MCF 10A (cell line): ENCODE results near the gene LSMEM2. TPM values are rescaled to one million over a fixed set of nuclear protein-coding genes. Genes with fewer than 3 reads are reported as not detected.

Source experiments
- BruUV-seq: library from RNA; stranded (reverse); fragments of 400-500 nt; replicated peaks from 2 replicates; lab custom pipeline; 2021; lab: Mats Ljungman, UMichigan
- CTCF ChIA-PET: fragments of 300-600 bp; sonication (Branson Sonifier 250); formaldehyde crosslinking; extraction: SDS; loops from one replicate; lab custom pipeline; 2021; ENCODE audit warnings: antibody characterized with exemption, inconsistent platforms; lab: Yijun Ruan, JAX
- POLR2A ChIA-PET: fragments of 300-600, 350-650 bp; sonication (Branson Sonifier 250); formaldehyde crosslinking; extraction: SDS; loops from one replicate; lab custom pipeline; 2020; ENCODE audit warnings: antibody characterized with exemption, inconsistent platforms; lab: Yijun Ruan, JAX
- DNase-seq: peaks from one replicate; pipeline ENCODE4 v3.0.0-alpha.2; 2018; ENCODE audit not compliant: unreplicated experiment
- H3K27ac Mint-ChIP-seq: one replicate; pipeline ENCODE4 v1.8.0; 2022; ENCODE audit warnings: mild to moderate bottlenecking, low read depth, mixed read lengths; ENCODE audit not compliant: unreplicated experiment
- H3K27me3 Mint-ChIP-seq: one replicate; pipeline ENCODE4 v1.8.0; 2022; ENCODE audit warnings: mixed read lengths; ENCODE audit not compliant: insufficient read depth, unreplicated experiment
- H3K36me3 Mint-ChIP-seq: one replicate; pipeline ENCODE4 v1.8.0; 2022; ENCODE audit warnings: mild to moderate bottlenecking, moderate library complexity, mixed read lengths; ENCODE audit not compliant: insufficient read depth, unreplicated experiment
- H3K4me1 Mint-ChIP-seq: one replicate; pipeline ENCODE4 v1.8.0; 2022; ENCODE audit warnings: mixed read lengths; ENCODE audit not compliant: insufficient read depth, unreplicated experiment
- H3K4me3 Mint-ChIP-seq: one replicate; pipeline ENCODE4 v1.8.0; 2022; ENCODE audit warnings: mild to moderate bottlenecking, moderate library complexity, mixed read lengths; ENCODE audit not compliant: unreplicated experiment
- H3K9me3 Mint-ChIP-seq: one replicate; pipeline ENCODE4 v1.8.0; 2022; ENCODE audit warnings: mixed read lengths; ENCODE audit not compliant: unreplicated experiment
- CTCF ChIP-seq: fragments of 200-600 bp; IDR thresholded peaks from one replicate; pipeline ENCODE4 v1.8.0; 2022; ENCODE audit warnings: antibody characterized with exemption, mild to moderate bottlenecking; ENCODE audit not compliant: unreplicated experiment
- intact Hi-C: fragments of 100-400 bp; cut with micrococcal nuclease; formaldehyde crosslinking; loops from 2 replicates; pipeline ENCODE4 v1.14.1; 2022
- total RNA-seq: library from RNA; stranded (reverse); gene quantifications from 2 replicates; pipeline ENCODE4 v1.2.3, GENCODE V29; 2022

Gene LSMEM2
- total RNA-seq, 1 experiment from 2014 or later, result not detected

DNA sequence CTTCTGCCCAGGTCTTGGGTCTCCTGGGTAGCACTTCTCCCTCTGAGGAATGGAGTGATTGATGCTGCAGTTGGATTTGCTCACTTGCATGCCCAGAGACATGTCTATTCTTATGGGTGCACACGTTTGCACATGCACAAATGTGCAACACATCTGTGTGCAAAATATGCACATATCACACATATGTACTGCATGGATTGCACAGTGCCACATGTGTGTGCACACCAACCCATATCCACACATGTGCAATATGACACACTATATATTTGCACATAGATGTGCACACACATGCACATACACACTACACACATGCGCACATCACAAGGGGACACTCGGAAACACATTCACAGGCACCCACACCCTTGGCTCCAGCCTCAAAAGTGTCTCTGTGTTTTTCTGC, 10.6 kb upstream of the LSMEM2 start:
- POLR2A ChIA-PET, result no interaction called here

GRCh38 chr3:50268703-50269451, 10.0 kb upstream of the LSMEM2 start, which contains the start of gene SEMA3B:
Gene SEMA3B (plus strand): TSS chr3:50269147. CDS start chr3:50269241, 94 bp downstream.
- ChIA-PET CTCF (interaction anchor here (0.6 to 5.0 kb wide), 10 partner anchors 9 to 157 kb away, joined by 3 to 50 read pairs (median 6); no protein-coding TSS in a partner anchor), POLR2A (interaction anchor here (0.8 to 3.9 kb wide), 6 partner anchors 9 to 59 kb away, joined by 3 to 16 read pairs (median 4); partner anchors contain the start of gene TUSC2)
- H3K27me3 Mint-ChIP-seq, result no peaks in the 10 kb centered on the region
- H3K36me3 Mint-ChIP-seq, result peaks cover 5% of the 10 kb centered on the region
- H3K4me3 Mint-ChIP-seq, result peak within 1 kb of the TSS; percentile 34
- no TSS peak for BruUV-seq
- peak; percentile 59 for DNase-seq
- H3K27ac Mint-ChIP-seq, result peak within 1 kb of the TSS; percentile 35
- no peaks in the 10 kb centered on the region for H3K9me3 Mint-ChIP-seq
- intact Hi-C loops, result no loop called here
- TF ChIP-seq CTCF, result no peak
- peaks cover 39% of the 10 kb centered on the region for H3K4me1 Mint-ChIP-seq

More for the DNA sequence above, 10.6 kb upstream of the LSMEM2 start:
- no peaks in the 10 kb centered on the region for H3K27me3 Mint-ChIP-seq
- peaks cover 5% of the 10 kb centered on the region for H3K36me3 Mint-ChIP-seq
- DNase-seq, result no peak
- peak overlapping the region; percentile 34 for H3K4me3 Mint-ChIP-seq
- no TSS peak for BruUV-seq
- no peaks in the 10 kb centered on the region for H3K9me3 Mint-ChIP-seq
- intact Hi-C loops, result no loop called here
- peaks cover 39% of the 10 kb centered on the region for H3K4me1 Mint-ChIP-seq
- no peak overlapping the region for H3K27ac Mint-ChIP-seq
- TF ChIP-seq CTCF, result no peak
- CTCF ChIA-PET, result interaction anchor here (0.6 to 4.7 kb wide), 3 partner anchors 22 to 179 kb away, joined by 3 to 19 read pairs (median 8); no protein-coding TSS in a partner anchor

DNA sequence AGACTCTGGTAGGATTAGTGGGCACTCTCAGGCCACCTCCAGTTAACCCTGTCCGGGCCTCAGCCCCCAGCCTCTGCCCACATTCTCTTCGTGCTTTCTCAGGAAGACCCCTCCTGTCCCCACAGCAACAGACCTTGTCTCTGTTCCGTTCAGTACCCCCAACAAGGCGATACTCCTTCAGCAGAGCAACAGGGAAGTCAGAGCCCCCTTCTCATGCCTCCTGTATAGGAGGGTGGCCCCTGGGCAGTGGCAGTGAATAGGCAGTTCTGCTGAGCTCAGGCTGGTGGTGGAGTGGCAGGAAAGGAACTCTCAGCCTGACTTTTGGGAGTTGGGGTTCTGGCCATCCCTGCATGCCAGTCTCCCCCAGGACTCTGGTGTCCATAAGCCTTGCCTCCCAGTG, 9.4 kb upstream of the LSMEM2 start:
- peak overlapping the region; percentile 34 for H3K4me3 Mint-ChIP-seq
- H3K4me1 Mint-ChIP-seq, result peaks cover 44% of the 10 kb centered on the region
- no peaks in the 10 kb centered on the region for H3K9me3 Mint-ChIP-seq
- intact Hi-C loops, result no loop called here
- POLR2A ChIA-PET, result interaction anchor here (0.6 to 3.9 kb wide), 9 partner anchors 9 to 1697 kb away, joined by 3 to 16 read pairs (median 4); partner anchors contain the start of gene TUSC2
- H3K27ac Mint-ChIP-seq, result no peak overlapping the region
- CTCF ChIA-PET, result interaction anchor here (0.6 to 5.0 kb wide), 12 partner anchors 9 to 157 kb away, joined by 3 to 50 read pairs (median 5); no protein-coding TSS in a partner anchor
- H3K36me3 Mint-ChIP-seq, result peaks cover 5% of the 10 kb centered on the region
- no peak for TF ChIP-seq CTCF
- DNase-seq, result no peak
- BruUV-seq, result no TSS peak
- no peaks in the 10 kb centered on the region for H3K27me3 Mint-ChIP-seq

DNA sequence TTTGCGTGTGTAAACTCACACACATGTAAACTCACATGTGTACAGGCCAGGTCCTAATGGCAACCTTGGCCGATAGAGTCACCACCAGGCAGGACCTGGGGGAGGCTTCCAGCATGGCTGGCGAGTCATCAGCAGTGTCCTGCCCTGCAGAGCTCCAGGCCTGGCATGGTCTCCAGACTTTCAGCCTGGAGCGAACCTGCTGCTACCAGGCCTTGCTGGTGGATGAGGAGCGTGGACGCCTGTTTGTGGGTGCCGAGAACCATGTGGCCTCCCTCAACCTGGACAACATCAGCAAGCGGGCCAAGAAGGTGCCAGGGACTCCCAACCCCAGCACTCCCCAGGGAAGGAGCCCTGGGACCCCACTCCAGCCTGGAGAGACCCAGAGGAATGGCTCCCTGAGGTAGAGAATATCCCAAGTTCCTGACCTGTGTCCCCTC, 8.9 kb upstream of the LSMEM2 start:
- Mint-ChIP-seq H3K4me3 (peak overlapping the region; percentile 25), H3K4me1 (peaks cover 48% of the 10 kb centered on the region), H3K36me3 (peaks cover 5% of the 10 kb centered on the region), H3K27ac (peak overlapping the region; percentile 35), H3K27me3 (no peaks in the 10 kb centered on the region), H3K9me3 (no peaks in the 10 kb centered on the region)
- BruUV-seq, result no TSS peak
- intact Hi-C loops, result loop anchor here (5.0 kb wide), 1 partner anchor 148 kb away; no protein-coding TSS in a partner anchor
- ChIA-PET POLR2A (interaction anchor here (0.5 to 3.9 kb wide), 10 partner anchors 10 to 1697 kb away, joined by 3 to 16 read pairs (median 4); partner anchors contain the start of gene TUSC2), CTCF (interaction anchor here (0.6 to 5.0 kb wide), 12 partner anchors 10 to 149 kb away, joined by 3 to 50 read pairs (median 6); no protein-coding TSS in a partner anchor)
- DNase-seq, result peak; percentile 62
- no peak for TF ChIP-seq CTCF
